ENCODE data around the gene LGR5. TPM values are rescaled to one million over a fixed set of nuclear protein-coding genes. Genes with fewer than 3 reads are reported as not detected.
"Not testable (repeated sequence)": the region's sequence is repeated elsewhere in the genome, so short reads cannot be mapped to it uniquely, and the experiment has no call there.

Gene LGR5
- total RNA-seq, 2 experiments from 2014 or later: not detected

DNA sequence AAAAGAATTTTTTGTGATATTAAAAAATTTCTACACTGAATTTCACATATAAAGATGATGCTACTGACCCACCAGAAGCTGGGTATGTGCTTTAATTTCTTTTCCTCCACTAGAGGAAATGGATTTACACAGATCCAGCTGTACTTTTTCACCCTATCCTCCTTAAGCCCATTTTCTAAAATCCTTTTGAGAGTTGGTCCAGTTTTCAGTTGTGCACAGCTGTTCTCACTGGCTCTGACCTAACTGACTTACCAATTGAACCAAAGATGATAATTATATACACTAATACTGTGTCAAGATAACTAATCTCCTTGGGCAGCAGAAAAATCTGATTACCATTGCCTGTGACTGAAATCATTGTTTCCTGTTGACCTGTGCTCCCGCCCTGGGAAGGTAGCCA, 115.6 kb downstream of the LGR5 start:
- Mint-ChIP-seq H3K36me3 (no peaks in the 10 kb centered on the region), H3K4me3 (no peak overlapping the region), H3K27ac (no peak overlapping the region), H3K27me3 (peaks cover 8% of the 10 kb centered on the region), H3K9me3 (ENCODE audit: low read depth) (no peaks in the 10 kb centered on the region), H3K4me1 (no peaks in the 10 kb centered on the region)
- CTCF ChIA-PET: no interaction called here
- no peak for DNase-seq
- ATAC-seq: no peak

DNA sequence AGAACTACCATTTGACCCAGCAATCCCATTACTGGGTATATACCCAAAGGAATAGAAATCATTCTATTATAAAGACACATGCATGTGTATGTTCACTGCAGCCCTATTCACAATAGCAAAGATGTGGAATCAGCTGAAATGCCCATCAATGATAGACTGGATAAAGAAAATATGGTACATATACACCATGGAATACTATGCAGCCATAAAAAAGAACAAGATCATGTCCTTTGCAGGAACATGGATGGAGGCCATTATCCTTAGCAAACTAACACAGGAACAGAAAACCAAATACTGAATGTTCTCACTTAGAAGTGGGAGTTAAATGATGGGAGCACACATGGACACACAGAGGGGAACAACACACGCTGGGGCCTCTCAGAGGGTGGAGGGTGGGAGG, 116.2 kb downstream of the LGR5 start:
- H3K27me3 Mint-ChIP-seq; ATAC-seq; DNase-seq; CTCF ChIA-PET; H3K4me1 Mint-ChIP-seq; H3K9me3 Mint-ChIP-seq (ENCODE audit: low read depth); H3K36me3 Mint-ChIP-seq; H3K4me3 Mint-ChIP-seq; H3K27ac Mint-ChIP-seq: not testable (repeated sequence)

DNA sequence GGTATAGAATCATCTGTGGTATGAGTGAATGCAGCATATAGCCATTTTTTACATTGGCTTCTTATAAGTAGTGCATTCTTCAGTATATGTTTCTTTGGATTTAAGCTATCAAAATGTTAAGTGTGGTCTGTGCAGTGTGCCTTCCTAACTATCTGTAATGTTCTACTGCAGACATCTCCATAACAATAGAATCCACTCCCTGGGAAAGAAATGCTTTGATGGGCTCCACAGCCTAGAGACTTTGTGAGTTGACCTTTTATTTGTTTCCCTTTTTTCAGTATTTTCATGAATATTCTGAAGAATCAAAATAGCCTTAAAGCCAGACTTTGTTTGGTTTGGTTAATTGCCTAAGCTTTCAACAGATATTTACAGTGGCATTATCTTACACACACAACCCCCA, 116.8 kb downstream of the LGR5 start:
- Mint-ChIP-seq H3K4me1 (no peaks in the 10 kb centered on the region), H3K9me3 (ENCODE audit: low read depth) (no peaks in the 10 kb centered on the region), H3K4me3 (no peak overlapping the region), H3K27ac (no peak overlapping the region), H3K27me3 (peaks cover 2% of the 10 kb centered on the region), H3K36me3 (no peaks in the 10 kb centered on the region)
- CTCF ChIA-PET: no interaction called here
- no peak for DNase-seq
- no peak for ATAC-seq

DNA sequence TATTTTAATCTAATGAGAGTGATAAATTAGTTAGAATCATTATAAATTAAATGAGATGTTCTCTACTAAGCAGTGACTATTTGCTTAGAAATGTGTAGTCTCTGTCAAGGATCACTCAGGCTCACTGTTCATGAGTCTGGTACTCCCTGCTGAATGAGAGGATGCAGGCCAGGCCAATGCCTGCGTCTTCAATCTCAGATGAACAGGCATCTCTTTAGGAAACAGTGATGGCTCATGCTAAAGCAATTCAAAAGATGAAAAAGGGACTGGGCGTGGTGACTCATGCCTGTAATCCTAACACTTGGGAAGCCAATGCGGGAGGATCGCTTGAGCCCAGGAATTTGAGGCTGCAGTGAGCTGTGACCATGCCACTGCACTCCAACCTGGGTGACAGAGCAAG, 117.3 kb downstream of the LGR5 start:
- CTCF ChIA-PET: no interaction called here

DNA sequence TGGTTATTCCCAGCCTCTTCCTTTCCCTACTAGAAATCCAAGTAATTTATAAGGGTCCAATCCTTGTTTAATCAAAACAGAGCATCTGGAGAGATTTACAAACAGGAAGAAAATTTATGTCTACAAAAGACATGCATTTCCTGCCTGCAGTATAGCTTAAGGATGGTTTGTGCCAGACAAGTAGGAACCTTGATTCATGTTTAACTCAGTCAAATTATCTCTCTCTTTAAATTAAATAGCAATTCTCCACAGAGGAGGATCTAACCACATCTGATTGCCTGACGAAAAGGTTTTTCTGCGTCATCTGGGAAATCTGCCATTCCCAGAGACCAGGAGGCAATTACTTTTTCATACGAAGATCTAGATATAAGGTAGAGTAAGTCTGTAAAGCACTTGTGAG, 118.8 kb downstream of the LGR5 start:
- no peak for ATAC-seq
- Mint-ChIP-seq H3K27ac (no peak overlapping the region), H3K9me3 (ENCODE audit: low read depth) (no peaks in the 10 kb centered on the region), H3K36me3 (no peaks in the 10 kb centered on the region), H3K27me3 (peaks cover 6% of the 10 kb centered on the region), H3K4me1 (no peaks in the 10 kb centered on the region), H3K4me3 (no peak overlapping the region)
- CTCF ChIA-PET: no interaction called here
- no peak for DNase-seq

More for the DNA sequence above, 117.3 kb downstream of the LGR5 start:
- no peak for DNase-seq
- Mint-ChIP-seq H3K36me3 (no peaks in the 10 kb centered on the region), H3K27me3 (peaks cover 2% of the 10 kb centered on the region), H3K4me1 (no peaks in the 10 kb centered on the region), H3K9me3 (ENCODE audit: low read depth) (no peaks in the 10 kb centered on the region), H3K4me3 (no peak overlapping the region), H3K27ac (no peak overlapping the region)
- ATAC-seq: no peak

DNA sequence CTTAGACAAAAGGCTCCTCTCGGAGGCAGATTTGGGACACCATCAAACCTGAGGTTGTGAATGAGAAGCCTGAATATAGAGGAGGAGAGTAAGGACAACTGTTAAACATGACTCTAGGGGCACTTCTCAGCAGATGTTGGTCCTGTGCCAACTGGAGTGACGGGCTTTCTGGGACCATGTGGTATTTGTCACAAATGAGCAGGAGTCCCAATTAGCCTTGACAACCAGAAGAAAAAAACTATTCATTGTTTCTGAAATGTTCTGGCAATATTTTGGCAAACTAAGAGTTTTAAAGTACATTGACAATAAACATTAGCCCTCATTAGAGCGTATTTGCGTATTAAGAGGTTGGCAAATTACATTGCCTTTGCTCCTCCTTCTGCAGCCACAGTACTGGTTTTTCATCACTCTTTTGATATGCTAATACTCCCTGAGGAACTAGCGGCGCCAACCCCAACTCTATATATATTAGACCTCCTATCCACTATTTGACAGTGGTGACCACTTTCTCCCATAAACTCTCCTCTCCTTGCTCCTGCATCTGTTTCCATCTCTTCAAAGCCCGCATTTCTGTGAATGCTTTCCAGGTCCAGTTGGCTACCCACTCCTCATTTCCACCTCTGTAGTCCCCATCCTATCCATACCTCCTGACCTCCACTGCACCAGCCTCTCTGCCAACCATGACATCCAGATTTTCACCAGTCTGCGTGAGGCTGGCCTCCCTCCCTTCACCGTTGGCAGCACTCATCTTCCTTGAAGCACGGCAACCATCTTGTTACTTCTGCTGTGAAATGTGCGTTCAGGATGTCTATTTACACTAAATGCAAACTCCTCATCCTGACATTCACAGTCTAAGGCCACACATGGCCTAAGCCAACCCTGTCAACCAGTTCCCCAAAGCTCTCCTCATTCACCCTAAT, 123.3 kb downstream of the LGR5 start:
- H3K9me3 Mint-ChIP-seq (ENCODE audit: low read depth): no peaks in the 10 kb centered on the region
- DNase-seq (no peak), ATAC-seq (no peak)
- CTCF ChIA-PET: no interaction called here
- H3K4me3 Mint-ChIP-seq: no peak overlapping the region
- H3K4me1 Mint-ChIP-seq: no peaks in the 10 kb centered on the region
- peaks cover 6% of the 10 kb centered on the region for H3K27me3 Mint-ChIP-seq
- no peaks in the 10 kb centered on the region for H3K36me3 Mint-ChIP-seq
- no peak overlapping the region for H3K27ac Mint-ChIP-seq

DNA sequence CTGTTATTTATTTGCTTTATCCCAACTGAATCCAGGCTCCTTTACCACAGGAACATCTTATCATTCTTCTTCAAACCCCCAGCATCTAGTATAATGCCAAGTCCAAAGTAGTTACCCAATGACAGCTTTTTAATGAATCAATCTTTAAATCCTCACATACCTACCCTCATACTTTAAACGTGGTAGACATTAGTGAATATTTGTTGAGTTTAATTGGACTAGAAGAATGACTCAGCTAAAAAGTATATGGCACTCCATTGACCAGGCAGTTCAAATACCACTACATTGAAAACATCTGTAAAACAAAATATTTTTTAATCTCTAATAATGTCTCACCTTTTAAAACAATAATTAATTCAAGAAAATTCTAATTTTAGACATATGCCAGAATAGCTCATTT, 125.9 kb downstream of the LGR5 start:
- DNase-seq: no peak
- Mint-ChIP-seq H3K4me1 (no peaks in the 10 kb centered on the region), H3K27ac (no peak overlapping the region), H3K9me3 (ENCODE audit: low read depth) (no peaks in the 10 kb centered on the region), H3K4me3 (no peak overlapping the region), H3K27me3 (peaks cover 11% of the 10 kb centered on the region), H3K36me3 (no peaks in the 10 kb centered on the region)
- CTCF ChIA-PET: interaction anchor here (1.2 kb wide), 1 partner anchor 12 kb away, joined by 4 read pairs; no protein-coding TSS in a partner anchor
- ATAC-seq: no peak

DNA sequence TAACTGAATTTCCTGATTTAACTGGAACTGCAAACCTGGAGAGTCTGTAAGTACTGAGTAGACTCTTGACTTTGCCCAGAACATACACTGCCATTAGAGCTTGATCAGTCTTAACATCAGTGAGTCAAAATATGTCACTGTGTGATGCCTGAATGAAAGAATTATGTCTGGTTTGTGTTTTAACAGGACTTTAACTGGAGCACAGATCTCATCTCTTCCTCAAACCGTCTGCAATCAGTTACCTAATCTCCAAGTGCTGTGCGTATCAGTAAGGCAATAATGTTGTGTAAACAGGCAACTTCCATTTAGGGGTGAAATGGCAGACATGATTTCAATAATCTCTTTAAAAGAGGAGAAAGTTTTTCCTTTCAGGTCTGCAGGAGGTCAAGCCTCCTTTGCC, 127.1 kb downstream of the LGR5 start:
- CTCF ChIA-PET: no interaction called here
- DNase-seq (no peak), ATAC-seq (no peak)
- H3K36me3 Mint-ChIP-seq: no peaks in the 10 kb centered on the region
- peaks cover 11% of the 10 kb centered on the region for H3K27me3 Mint-ChIP-seq
- no peaks in the 10 kb centered on the region for H3K4me1 Mint-ChIP-seq
- H3K27ac Mint-ChIP-seq: no peak overlapping the region
- H3K4me3 Mint-ChIP-seq: no peak overlapping the region
- H3K9me3 Mint-ChIP-seq (ENCODE audit: low read depth): no peaks in the 10 kb centered on the region

DNA sequence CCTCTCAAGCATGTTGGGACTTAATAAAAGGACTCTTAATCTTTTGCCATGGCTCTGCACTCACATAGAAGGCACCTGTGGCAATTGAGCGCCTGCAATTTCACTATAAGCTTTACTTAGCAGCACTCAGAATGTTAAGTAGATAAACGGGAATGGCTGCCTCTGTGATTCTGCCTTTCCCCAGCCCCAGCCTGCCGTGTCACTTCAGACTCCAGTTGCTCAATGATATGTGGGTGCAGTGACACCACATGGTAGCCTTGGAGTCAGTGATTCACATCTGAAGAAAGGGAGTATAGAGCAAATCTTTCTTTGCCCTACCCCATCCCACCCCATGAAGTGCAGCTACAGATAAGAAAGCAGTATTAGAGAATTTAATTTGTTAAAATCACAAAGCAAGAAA, 127.9 kb downstream of the LGR5 start:
- no peak overlapping the region for H3K4me3 Mint-ChIP-seq
- H3K9me3 Mint-ChIP-seq (ENCODE audit: low read depth): no peaks in the 10 kb centered on the region
- CTCF ChIA-PET: no interaction called here
- no peaks in the 10 kb centered on the region for H3K36me3 Mint-ChIP-seq
- peaks cover 15% of the 10 kb centered on the region for H3K27me3 Mint-ChIP-seq
- DNase-seq (no peak), ATAC-seq (no peak)
- no peaks in the 10 kb centered on the region for H3K4me1 Mint-ChIP-seq
- no peak overlapping the region for H3K27ac Mint-ChIP-seq

DNA sequence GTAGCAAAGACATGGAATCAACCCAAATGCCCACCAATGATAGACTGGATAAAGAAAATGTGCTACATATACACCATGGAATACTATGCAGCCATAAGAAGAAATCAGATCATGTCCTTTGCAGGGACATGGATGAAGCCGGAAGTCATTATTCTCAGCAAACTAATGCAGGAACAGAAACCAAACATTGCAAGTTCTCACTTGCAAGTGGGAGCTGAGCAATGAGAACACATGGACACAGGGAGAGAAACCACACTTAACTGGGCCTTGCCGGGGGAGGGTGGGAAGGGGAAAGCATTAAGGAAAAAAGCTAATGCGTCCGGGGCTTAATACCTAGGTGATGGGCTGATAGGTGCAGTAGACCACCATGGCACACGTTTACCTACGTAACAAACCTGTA, 130.3 kb downstream of the LGR5 start:
- CTCF ChIA-PET; DNase-seq; H3K4me3 Mint-ChIP-seq; H3K36me3 Mint-ChIP-seq; H3K4me1 Mint-ChIP-seq; H3K9me3 Mint-ChIP-seq (ENCODE audit: low read depth); ATAC-seq; H3K27ac Mint-ChIP-seq: not testable (repeated sequence)
- H3K27me3 Mint-ChIP-seq: peaks cover 17% of the 10 kb centered on the region

DNA sequence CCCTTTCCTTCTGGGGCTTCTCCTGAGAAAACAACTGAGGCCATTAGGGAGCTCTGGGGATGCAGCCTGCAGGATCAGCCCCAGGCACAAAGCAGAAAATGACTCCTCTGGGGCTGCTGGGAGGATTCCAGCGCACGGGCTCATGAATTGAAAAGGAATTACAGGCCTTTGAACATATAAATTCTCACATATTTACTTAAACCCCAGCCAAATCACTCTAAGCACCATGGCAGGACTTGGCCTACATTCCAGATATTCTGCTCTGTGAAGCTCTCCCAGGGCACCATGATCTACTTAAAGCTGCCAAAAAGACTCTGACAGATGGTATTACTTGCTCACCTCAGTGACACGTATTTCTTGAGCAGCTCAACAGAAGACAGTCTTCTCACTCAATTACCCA, 136.9 kb downstream of the LGR5 start:
- CTCF ChIA-PET: interaction anchor here (2.0 kb wide), 1 partner anchor 11 kb away, joined by 4 read pairs; no protein-coding TSS in a partner anchor
- DNase-seq: no peak
- Mint-ChIP-seq H3K4me3 (no peak overlapping the region), H3K9me3 (ENCODE audit: low read depth) (no peaks in the 10 kb centered on the region), H3K4me1 (no peaks in the 10 kb centered on the region), H3K27me3 (peaks cover 17% of the 10 kb centered on the region), H3K36me3 (no peaks in the 10 kb centered on the region), H3K27ac (no peak overlapping the region)
- ATAC-seq: no peak

DNA sequence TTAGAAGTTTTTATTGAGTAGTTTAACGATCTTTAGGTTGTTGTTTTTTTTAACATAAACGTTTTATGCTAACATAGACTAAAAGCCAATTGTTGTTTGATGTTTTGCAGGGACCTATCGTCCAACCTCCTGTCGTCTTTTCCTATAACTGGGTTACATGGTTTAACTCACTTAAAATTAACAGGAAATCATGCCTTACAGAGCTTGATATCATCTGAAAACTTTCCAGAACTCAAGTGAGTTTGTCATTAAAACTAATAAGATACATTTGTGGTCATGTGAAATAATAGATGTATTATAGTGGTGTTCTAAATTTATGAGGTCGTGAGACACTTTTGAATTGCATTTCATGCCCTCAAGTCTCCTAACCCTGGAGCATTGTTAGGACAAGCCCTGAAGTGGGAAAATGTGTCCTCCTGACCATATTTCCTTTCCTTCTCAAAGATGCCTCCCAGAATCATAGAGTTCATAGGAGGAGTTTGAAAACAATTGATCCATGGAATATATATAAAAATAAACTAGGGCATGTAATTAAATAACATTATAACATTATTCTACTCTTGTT, 139.2 kb downstream of the LGR5 start:
- no peak overlapping the region for H3K27ac Mint-ChIP-seq
- no peaks in the 10 kb centered on the region for H3K9me3 Mint-ChIP-seq (ENCODE audit: low read depth)
- H3K27me3 Mint-ChIP-seq: peaks cover 11% of the 10 kb centered on the region
- CTCF ChIA-PET: no interaction called here
- H3K4me3 Mint-ChIP-seq: no peak overlapping the region
- ATAC-seq (no peak), DNase-seq (no peak)
- no peaks in the 10 kb centered on the region for H3K4me1 Mint-ChIP-seq
- H3K36me3 Mint-ChIP-seq: no peaks in the 10 kb centered on the region

DNA sequence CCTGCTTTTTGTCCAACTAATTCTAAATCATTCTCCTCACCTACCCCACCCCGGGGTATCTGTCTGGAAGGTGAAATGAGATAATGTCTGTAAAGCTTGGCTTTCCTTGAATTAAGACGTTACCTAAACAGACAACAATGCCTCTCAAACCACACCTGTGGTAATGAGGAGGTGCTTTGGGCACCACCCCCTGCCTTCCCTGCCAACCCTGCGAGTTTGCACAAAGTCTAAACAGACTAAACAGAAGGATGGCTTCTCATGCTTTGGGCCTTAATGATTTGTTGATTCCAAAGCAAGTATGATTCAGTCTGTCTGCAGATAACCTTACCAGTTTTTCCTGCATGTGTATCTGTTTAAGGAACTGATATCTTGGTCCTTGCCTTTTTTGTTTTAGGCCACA, 141.6 kb downstream of the LGR5 start:
- Mint-ChIP-seq H3K27ac (no peak overlapping the region), H3K9me3 (ENCODE audit: low read depth) (no peaks in the 10 kb centered on the region), H3K36me3 (no peaks in the 10 kb centered on the region), H3K4me1 (no peaks in the 10 kb centered on the region), H3K27me3 (peaks cover 13% of the 10 kb centered on the region), H3K4me3 (no peak overlapping the region)
- CTCF ChIA-PET: no interaction called here
- DNase-seq (no peak), ATAC-seq (no peak)

DNA sequence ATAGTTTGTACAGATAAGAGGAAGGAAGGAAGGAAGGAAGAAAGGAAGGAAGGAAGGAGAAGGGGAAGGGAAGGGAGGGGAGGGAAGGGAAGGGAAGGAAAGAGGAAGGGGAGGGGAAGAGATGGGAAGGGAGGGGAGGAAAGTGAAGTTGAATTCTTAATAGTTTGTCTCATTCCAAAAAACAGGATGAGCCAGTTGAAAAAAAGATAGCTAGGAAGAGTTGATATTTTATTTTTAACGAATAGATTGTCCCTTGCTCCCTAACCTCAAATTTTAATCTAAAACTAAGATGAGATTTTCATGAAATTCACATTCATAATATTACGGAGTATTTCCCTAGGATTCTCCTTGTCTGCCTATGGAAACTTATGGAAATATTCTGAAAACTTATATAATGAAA, 143.3 kb downstream of the LGR5 start:
- H3K4me1 Mint-ChIP-seq: no peaks in the 10 kb centered on the region
- no peak for ATAC-seq
- H3K36me3 Mint-ChIP-seq: no peaks in the 10 kb centered on the region
- H3K27ac Mint-ChIP-seq: no peak overlapping the region
- no peaks in the 10 kb centered on the region for H3K9me3 Mint-ChIP-seq (ENCODE audit: low read depth)
- no peak overlapping the region for H3K4me3 Mint-ChIP-seq
- DNase-seq: no peak
- CTCF ChIA-PET: no interaction called here
- peaks cover 17% of the 10 kb centered on the region for H3K27me3 Mint-ChIP-seq
